Measurements from ENCODE around the gene SLC40A1.

SLC40A1 gene

GRCh38 chr2:189584686-189585085 is 4.1 kb upstream of the SLC40A1 start:
- H3K27me3 Mint-ChIP-seq = peaks cover 19% of the 10 kb centered on the region
- no peak for DNase-seq (ENCODE audit: low spot score in 2 of 2)
- H3K27ac Mint-ChIP-seq = no peak overlapping the region
- H3K4me1 Mint-ChIP-seq = peaks cover 12% of the 10 kb centered on the region
- H3K4me3 Mint-ChIP-seq = no peak overlapping the region
- ATAC-seq (ENCODE audit: low read depth) = no peak
- H3K36me3 Mint-ChIP-seq = no peaks in the 10 kb centered on the region
- no peaks in the 10 kb centered on the region for H3K9me3 Mint-ChIP-seq

- peaks cover 23% of the 10 kb centered on the region for H3K27me3 Mint-ChIP-seq
- no peak for DNase-seq (ENCODE audit: low spot score in 2 of 2)
These were observed 2.9 kb upstream of the SLC40A1 start for GRCh38 chr2:189583227-189584198.

GRCh38 chr2:189582809-189583192 is 2.2 kb upstream of the SLC40A1 start:
- no peak for ATAC-seq (ENCODE audit: low read depth)
- H3K36me3 Mint-ChIP-seq = no peaks in the 10 kb centered on the region
- peaks cover 25% of the 10 kb centered on the region for H3K27me3 Mint-ChIP-seq
- no peak overlapping the region for H3K27ac Mint-ChIP-seq
- H3K9me3 Mint-ChIP-seq = no peaks in the 10 kb centered on the region
- DNase-seq (ENCODE audit: low spot score in 2 of 2) = no peak
- H3K4me3 Mint-ChIP-seq = no peak overlapping the region
- peaks cover 15% of the 10 kb centered on the region for H3K4me1 Mint-ChIP-seq

More at GRCh38 chr2:189583227-189584198, 2.9 kb upstream of the SLC40A1 start:
- no peak overlapping the region for H3K4me3 Mint-ChIP-seq
- H3K4me1 Mint-ChIP-seq = peaks cover 16% of the 10 kb centered on the region
- no peaks in the 10 kb centered on the region for H3K9me3 Mint-ChIP-seq
- H3K36me3 Mint-ChIP-seq = no peaks in the 10 kb centered on the region
- no peak for ATAC-seq (ENCODE audit: low read depth)
- peak overlapping the region; percentile 12 for H3K27ac Mint-ChIP-seq

- Mint-ChIP-seq H3K4me1 (peaks cover 14% of the 10 kb centered on the region), H3K4me3 (no peak overlapping the region), H3K36me3 (no peaks in the 10 kb centered on the region), H3K27ac (no peak overlapping the region), H3K27me3 (peaks cover 25% of the 10 kb centered on the region), H3K9me3 (no peaks in the 10 kb centered on the region)
- no peak for DNase-seq (ENCODE audit: low spot score in 2 of 2)
- ATAC-seq (ENCODE audit: low read depth) = no peak
These were observed 1.7 kb upstream of the SLC40A1 start for GRCh38 chr2:189582140-189582808.

GRCh38 chr2:189581354-189582139 is 961 bp upstream of the SLC40A1 start:
- no peak for DNase-seq (ENCODE audit: low spot score in 2 of 2)
- Mint-ChIP-seq H3K27me3 (peaks cover 28% of the 10 kb centered on the region), H3K27ac (no peak overlapping the region), H3K9me3 (no peaks in the 10 kb centered on the region), H3K4me1 (peaks cover 14% of the 10 kb centered on the region), H3K4me3 (peak overlapping the region; percentile 58), H3K36me3 (no peaks in the 10 kb centered on the region)
- ATAC-seq (ENCODE audit: low read depth) = no peak

- DNase-seq (ENCODE audit: low spot score in 2 of 2) (no peak), ATAC-seq (ENCODE audit: low read depth) (no peak)
- no peaks in the 10 kb centered on the region for H3K9me3 Mint-ChIP-seq
- peak overlapping the region; percentile 57 for H3K4me3 Mint-ChIP-seq
- peaks cover 28% of the 10 kb centered on the region for H3K27me3 Mint-ChIP-seq
- no peak overlapping the region for H3K27ac Mint-ChIP-seq
- H3K36me3 Mint-ChIP-seq = no peaks in the 10 kb centered on the region
- peaks cover 14% of the 10 kb centered on the region for H3K4me1 Mint-ChIP-seq
These were observed 340 bp downstream of the SLC40A1 start for GRCh38 chr2:189580241-189580651.

- no peaks in the 10 kb centered on the region for H3K9me3 Mint-ChIP-seq
- H3K4me3 Mint-ChIP-seq = peak overlapping the region; percentile 57
- H3K4me1 Mint-ChIP-seq = peaks cover 14% of the 10 kb centered on the region
- peaks cover 28% of the 10 kb centered on the region for H3K27me3 Mint-ChIP-seq
- ATAC-seq (ENCODE audit: low read depth) (no peak), DNase-seq (ENCODE audit: low spot score in 2 of 2) (no peak)
- no peaks in the 10 kb centered on the region for H3K36me3 Mint-ChIP-seq
- H3K27ac Mint-ChIP-seq = no peak overlapping the region
These were observed 900 bp downstream of the SLC40A1 start for GRCh38 chr2:189579585-189580186.

GRCh38 chr2:189578272-189578950 is 2.2 kb downstream of the SLC40A1 start:
- H3K4me1 Mint-ChIP-seq = peaks cover 14% of the 10 kb centered on the region
- ATAC-seq (ENCODE audit: low read depth) (no peak), DNase-seq (ENCODE audit: low spot score in 2 of 2) (no peak)
- H3K9me3 Mint-ChIP-seq = no peaks in the 10 kb centered on the region
- H3K36me3 Mint-ChIP-seq = no peaks in the 10 kb centered on the region
- no peak overlapping the region for H3K4me3 Mint-ChIP-seq
- H3K27me3 Mint-ChIP-seq = peaks cover 24% of the 10 kb centered on the region
- H3K27ac Mint-ChIP-seq = no peak overlapping the region

- Mint-ChIP-seq H3K27me3 (peaks cover 25% of the 10 kb centered on the region), H3K9me3 (no peaks in the 10 kb centered on the region), H3K27ac (no peak overlapping the region), H3K4me1 (peaks cover 14% of the 10 kb centered on the region), H3K36me3 (no peaks in the 10 kb centered on the region), H3K4me3 (no peak overlapping the region)
- DNase-seq (ENCODE audit: low spot score in 2 of 2) = no peak
- ATAC-seq (ENCODE audit: low read depth) = no peak
These were observed 3.5 kb downstream of the SLC40A1 start for GRCh38 chr2:189577121-189577520.

GRCh38 chr2:189576396-189576795 is 4.2 kb downstream of the SLC40A1 start:
- peaks cover 17% of the 10 kb centered on the region for H3K27me3 Mint-ChIP-seq
- no peaks in the 10 kb centered on the region for H3K9me3 Mint-ChIP-seq
- DNase-seq (ENCODE audit: low spot score in 2 of 2) (no peak), ATAC-seq (ENCODE audit: low read depth) (no peak)
- no peak overlapping the region for H3K4me3 Mint-ChIP-seq
- H3K27ac Mint-ChIP-seq = no peak overlapping the region
- H3K4me1 Mint-ChIP-seq = peaks cover 10% of the 10 kb centered on the region
- no peaks in the 10 kb centered on the region for H3K36me3 Mint-ChIP-seq

GRCh38 chr2:189574793-189575475 is 5.7 kb downstream of the SLC40A1 start:
- H3K36me3 Mint-ChIP-seq = no peaks in the 10 kb centered on the region
- peaks cover 4% of the 10 kb centered on the region for H3K4me1 Mint-ChIP-seq
- no peaks in the 10 kb centered on the region for H3K9me3 Mint-ChIP-seq
- H3K4me3 Mint-ChIP-seq = no peak overlapping the region
- no peak for ATAC-seq (ENCODE audit: low read depth)
- no peak for DNase-seq (ENCODE audit: low spot score in 2 of 2)
- H3K27ac Mint-ChIP-seq = no peak overlapping the region
- H3K27me3 Mint-ChIP-seq = peaks cover 16% of the 10 kb centered on the region

- Mint-ChIP-seq H3K36me3 (no peaks in the 10 kb centered on the region), H3K4me3 (no peak overlapping the region), H3K9me3 (no peaks in the 10 kb centered on the region), H3K4me1 (peaks cover 3% of the 10 kb centered on the region), H3K27ac (no peak overlapping the region), H3K27me3 (peaks cover 8% of the 10 kb centered on the region)
- DNase-seq (ENCODE audit: low spot score in 2 of 2) = no peak
- ATAC-seq (ENCODE audit: low read depth) = no peak
These were observed 10.0 kb downstream of the SLC40A1 start for GRCh38 chr2:189570570-189571031.

Measured in memory B cell (primary cell).